Vein endothelial cell (primary cell): ENCODE results near the gene DLX3. TPM values are rescaled to one million over a fixed set of nuclear protein-coding genes. Genes with fewer than 3 reads are reported as not detected.

Source experiments
- small RNA-seq: library from RNA; depleted of rRNA; stranded (forward); fragments of <200 nt; gene quantifications from one replicate; pipeline ENCODE3, GENCODE V24; 2012
- total RNA-seq: library from RNA; depleted of rRNA; stranded (reverse); fragments of >200 nt; gene quantifications from 2 replicates; pipeline ENCODE4 v1.2.3, GENCODE V29; 2012

DLX3 gene
- total RNA-seq = not detected in 2 replicates

GRCh38 chr17:49995055-49995738 lies at the start of gene DLX3:
Gene DLX3 (minus strand): TSS chr17:49995224. CDS start chr17:49994998, 226 bp downstream.

GRCh38 chr17:49969134-49969759 lies 25.8 kb downstream of the DLX3 start, which contains the start of gene DLX4:
Gene DLX4 (plus strand): TSS chr17:49969190. CDS start chr17:49969469, 279 bp downstream.

Small RNA genes within 50 kb of the gene (small RNA-seq; reads per million reads assigned to genes)
- not detected for gene RNU6-1313P

Other genes with a start within 250 kb of the DLX3 start
- 7.6 and 16.7 TPM in 2 replicates for gene FAM117A, start 231.1 kb downstream of the DLX3 start, total RNA-seq
- gene KAT7, start 206.5 kb downstream of the DLX3 start, total RNA-seq = 51.2 and 93.7 TPM in 2 replicates
- not detected in 2 replicates for gene TAC4, start 147.2 kb downstream of the DLX3 start, total RNA-seq
- gene DLX4, start 26.0 kb downstream of the DLX3 start, total RNA-seq = not detected in 2 replicates
- gene ITGA3, start 60.9 kb upstream of the DLX3 start, total RNA-seq = 77.7 and 168 TPM in 2 replicates
- gene PDK2, start 100.1 kb upstream of the DLX3 start, total RNA-seq = 15.8 and 28.7 TPM in 2 replicates
- gene SAMD14, start 134.9 kb upstream of the DLX3 start, total RNA-seq = 5.3 and 10.5 TPM in 2 replicates
- 33.9 and 47.0 TPM in 2 replicates for gene PPP1R9B, start 155.5 kb upstream of the DLX3 start, total RNA-seq
- gene SGCA, start 170.8 kb upstream of the DLX3 start, total RNA-seq = not detected in 2 replicates
- gene COL1A1, start 206.4 kb upstream of the DLX3 start, total RNA-seq = 9.5 and 38.4 TPM in 2 replicates